K562 (cell line): Measurements from ENCODE around the gene GOLGA8K. TPM values are rescaled to one million over a fixed set of nuclear protein-coding genes. Genes with fewer than 3 reads are reported as not detected.
A peak's percentile ranks its signal among the peaks of the same experiment; 100 is the strongest.
"Not testable (repeated sequence)": the region's sequence is repeated elsewhere in the genome, so short reads cannot be mapped to it uniquely, and the experiment has no call there.

ENCODE experiments used
- ATAC-seq: fragments of 200-7000 bp; cut with Tn5 transposase; 3 replicates; pipeline ENCODE4 v1.9.1; 2020; ENCODE audit warnings: moderate library complexity
- Bru-seq: library from RNA; stranded (reverse); fragments of 400-500 nt; gene quantifications from one replicate; lab custom pipeline; 2021; lab: Mats Ljungman, UMichigan
- BruChase-seq, 2 experiments: library from RNA; stranded (reverse); fragments of 400-500 nt; gene quantifications; one replicate each; lab custom pipeline; 2021; lab: Mats Ljungman, UMichigan
- BruUV-seq: library from RNA; stranded (reverse); fragments of 400-500 nt; replicated peaks from 2 replicates; lab custom pipeline; 2021; lab: Mats Ljungman, UMichigan
- CTCF ChIA-PET: fragments of 300-600 bp; formaldehyde crosslinking; extraction: SDS; loops from one replicate; lab custom pipeline; 2021; ENCODE audit warnings: low intra/inter-chr PET ratio; lab: Yijun Ruan, JAX
- POLR2A ChIA-PET: fragments of 300-600, 350-650 bp; sonication (Branson Sonifier 250); formaldehyde crosslinking; extraction: SDS; loops from one replicate; lab custom pipeline; 2021; ENCODE audit warnings: antibody characterized with exemption, inconsistent platforms; lab: Yijun Ruan, JAX
- DNase-seq, 4 experiments: peaks; one replicate each; pipeline versions ENCODE4 v3.0.0 to v3.0.0-alpha.2; 2011 to 2018; ENCODE audit warnings: low spot score in 3 of 4, mixed read lengths in 3 of 4; ENCODE audit errors: extremely low read depth in 1 of 4
- FAIRE-seq: peaks from 2 replicates; lab custom pipeline; 2011; peaks lifted over from hg19 to GRCh38; lab: Jason Lieb, UNC
- H2AFZ ChIP-seq: 2 replicates; pipeline ENCODE4 v1.6.0; 2011; ENCODE audit warnings: low read depth, low read length, control low read depth, inconsistent platforms
- H3K27ac ChIP-seq: fragments of 200-600 bp; 3 replicates; pipeline ENCODE4 v1.8.0; 2011; ENCODE audit warnings: low read depth, mild to moderate bottlenecking, control low read depth, inconsistent platforms, low read length, moderate library complexity, mixed read lengths; ENCODE audit errors: extremely low read depth
- H3K27me3 ChIP-seq, 2 experiments: fragments of 300-600 bp in 1 of 2; 2 replicates in 1 of 2; 3 replicates in 1 of 2; pipeline versions ENCODE4 v1.6.0 to v1.8.0; 2011; ENCODE audit warnings: inconsistent platforms in 2 of 2, low read length in 2 of 2, mild to moderate bottlenecking in 1 of 2, mixed read lengths in 1 of 2, moderate library complexity in 1 of 2; ENCODE audit not compliant: control insufficient read depth in 2 of 2, insufficient read depth in 2 of 2
- H3K36me3 ChIP-seq: fragments of 300-600 bp; 3 replicates; pipeline ENCODE4 v1.8.0; 2011; ENCODE audit warnings: mild to moderate bottlenecking, low read length, inconsistent platforms; ENCODE audit not compliant: control insufficient read depth, insufficient read depth
- H3K4me1 ChIP-seq, 2 experiments: fragments of 200-600 bp in 1 of 2; replicated peaks in 1 of 2; 2 replicates in 1 of 2; 3 replicates in 1 of 2; pipeline versions ENCODE4 v1.5.1 to v1.8.0; 2011; ENCODE audit warnings: inconsistent platforms in 2 of 2, low read length in 2 of 2, mild to moderate bottlenecking in 1 of 2, mixed read lengths in 1 of 2, moderate library complexity in 1 of 2; ENCODE audit not compliant: control insufficient read depth in 2 of 2, insufficient read depth in 2 of 2
- H3K4me2 ChIP-seq: 2 replicates; pipeline ENCODE4 v1.6.1; 2011; ENCODE audit warnings: low read length, control low read depth, inconsistent platforms, mixed read lengths; ENCODE audit not compliant: insufficient read depth
- H3K4me3 ChIP-seq: fragments of 200-600 bp; sonication (generic), shearing (Covaris generic); 2 replicates; pipeline ENCODE4 v1.5.1; 2016; ENCODE audit warnings: control low read depth, inconsistent platforms
- H3K79me2 ChIP-seq: fragments of 200-600 bp; 3 replicates; pipeline ENCODE4 v1.8.0; 2011; ENCODE audit warnings: low read length, inconsistent platforms; ENCODE audit not compliant: control insufficient read depth, insufficient read depth
- H3K9ac ChIP-seq, 2 experiments: 2 replicates each; pipeline versions ENCODE4 v1.6.0 to v1.6.1; 2011; ENCODE audit warnings: low read depth in 2 of 2, low read length in 2 of 2, control low read depth in 1 of 2, inconsistent platforms in 1 of 2, mild to moderate bottlenecking in 1 of 2, mixed read lengths in 1 of 2; ENCODE audit not compliant: insufficient read depth in 1 of 2
- H3K9me1 ChIP-seq: one replicate; pipeline ENCODE4 v1.6.0; 2011; ENCODE audit warnings: inconsistent platforms, mild to moderate bottlenecking, low read length, moderate library complexity; ENCODE audit not compliant: control insufficient read depth, insufficient read depth
- H3K9me3 ChIP-seq: replicated peaks from 2 replicates; pipeline ENCODE4 v1.5.1; 2011; ENCODE audit warnings: low read depth, low read length, inconsistent platforms; ENCODE audit not compliant: control insufficient read depth, insufficient read depth
- H4K20me1 ChIP-seq: replicated peaks from 2 replicates; pipeline ENCODE4 v1.6.1; 2011; ENCODE audit warnings: low read length, inconsistent platforms, mixed read lengths; ENCODE audit not compliant: control insufficient read depth, insufficient read depth
- WGBS: fragments of 100-300 bp; shearing (Covaris generic); methylation state at CpG from one replicate; pipeline ENCODE4 v1.1.6; 2016; ENCODE audit warnings: low coverage, mixed read lengths; ENCODE audit not compliant: insufficient coverage; ENCODE audit errors: missing lambda C conversion rate; 5-methylcytosine and 5-hydroxymethylcytosine counted together
- in situ Hi-C: fragments of 300-500 bp; cut with MboI; formaldehyde crosslinking; loops from 4 replicates; pipeline ENCODE4 v1.15.0; 2018; ENCODE audit warnings: inconsistent platforms, mixed read lengths
- intact Hi-C: fragments of 100-400 bp; cut with micrococcal nuclease; formaldehyde crosslinking; loops from 2 replicates; pipeline ENCODE4 v1.14.2; 2022
- long read RNA-seq, 3 experiments: library from polyadenylated mRNA in 2 of 3; library from RNA in 1 of 3; unstranded in 2 of 3; stranded (forward) in 1 of 3; transcript quantifications; one replicate each; pipeline ENCODE4 v2.0.0, GENCODE V29; 2019 to 2022
- polyA minus RNA-seq, 3 experiments: library from RNA; depleted of rRNA, polyadenylated mRNA; stranded (reverse); fragments of >200 nt; gene quantifications; 2 replicates each; pipeline ENCODE4 v1.2.3, GENCODE V29; 2011
- polyA plus RNA-seq, 8 experiments: library from polyadenylated mRNA; depleted of rRNA in 4 of 8; stranded (reverse) in 5 of 8; unstranded in 3 of 8; fragments of >200 nt; fragmentation: Nextera tagmentation in 2 of 8; fragmentation: Illumina TruSeq in 1 of 8; extraction: Ambion mirVana in 2 of 8; extraction: Trizol in 1 of 8; gene quantifications; 2 replicates each; pipeline versions ENCODE4 v1.2.1 to v1.2.3, GENCODE V29; 2011 to 2014; ENCODE audit warnings: inconsistent platforms in 1 of 8, missing spikeins in 1 of 8
- total RNA-seq, 7 experiments: library from RNA; depleted of rRNA in 6 of 7; stranded (reverse); fragments of >200 nt in 6 of 7; fragmentation: Illumina TruSeq in 2 of 7; extraction: Trizol in 2 of 7; gene quantifications; 2 replicates each; pipeline versions ENCODE4 v1.2.1 to v1.2.3, GENCODE V29; 2011 to 2021; ENCODE audit warnings: low replicate concordance in 1 of 7

Gene GOLGA8K
- not detected in 2 replicates for total RNA-seq (2011; cell fraction: chromatin; rRNA removed; ENCODE audit: low replicate concordance)
- total RNA-seq (2011; cell fraction: nucleolus; rRNA removed) = not detected in 2 replicates
- total RNA-seq (2011; cell fraction: nucleoplasm; rRNA removed) = not detected in 2 replicates
- total RNA-seq (2014; rRNA removed) (not detected in 2 replicates), total RNA-seq (2014; rRNA removed; fragmentation: Illumina TruSeq; extraction: Trizol) (not detected in 2 replicates), total RNA-seq (2015; rRNA removed; fragmentation: Illumina TruSeq; extraction: Trizol) (not detected in 2 replicates), total RNA-seq (2021) (not detected in 2 replicates), polyA plus RNA-seq (2011; rRNA removed) (not detected in 2 replicates), polyA plus RNA-seq (2014; fragmentation: Illumina TruSeq; extraction: Trizol) (not detected in 2 replicates), polyA plus RNA-seq (2014; fragmentation: Nextera tagmentation; extraction: Ambion mirVana) (not detected), polyA plus RNA-seq (2014; rRNA removed) (0.32 TPM in 1 of 2 replicates, not detected in the other), polyA minus RNA-seq (2011; rRNA and poly(A)+ RNA removed) (not detected in 2 replicates), Bru-seq, nascent RNA (not detected), BruChase-seq, experiment 1, labeled RNA remaining after a 2-hour chase (not detected), BruChase-seq, experiment 2, labeled RNA remaining after a 6-hour chase (percentile 15 among the genes with signal in this experiment)
- polyA plus RNA-seq (2011; cell fraction: cytosol; rRNA removed) = not detected in 2 replicates
- polyA plus RNA-seq (2011; cell fraction: nucleus; rRNA removed) = 0.07 TPM in 1 of 2 replicates, not detected in the other
- polyA plus RNA-seq (2012) = 0.10 TPM in 1 of 2 replicates, not detected in the other
- not detected in 2 replicates for polyA minus RNA-seq (2011; cell fraction: cytosol; rRNA and poly(A)+ RNA removed)
- not detected in 2 replicates for polyA minus RNA-seq (2011; cell fraction: nucleus; rRNA and poly(A)+ RNA removed)
- long read RNA-seq, experiment 1 = 0 reads
- long read RNA-seq, experiment 2 = 0 reads
- long read RNA-seq, experiment 3 = 0 reads

DNA sequence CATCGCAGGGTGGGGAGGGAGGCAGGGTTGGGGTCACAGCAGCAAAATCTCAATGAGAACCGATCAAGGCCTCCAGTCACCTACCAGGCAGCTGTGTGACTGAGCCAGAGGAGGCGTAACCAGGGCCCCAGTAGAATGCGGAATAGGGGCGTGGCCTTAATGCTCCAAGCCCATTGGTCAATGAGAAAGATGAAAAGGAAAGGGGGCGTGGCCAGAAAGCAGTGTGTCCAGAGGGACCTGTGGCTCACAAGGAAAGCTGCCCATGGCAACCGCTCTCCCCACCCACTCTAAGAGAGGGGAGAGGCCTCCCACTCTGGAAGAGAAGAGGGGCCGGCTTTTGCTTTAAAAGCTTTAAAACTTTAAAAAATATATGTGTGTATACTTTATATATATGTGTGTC is at the start of gene GOLGA8K:
TSS of gene GOLGA8K (minus strand) at position 101 of the 400 bp plus-strand sequence. CDS start at position 3, 98 bp downstream.
- in situ Hi-C loops, H2AFZ ChIP-seq, H3K27ac ChIP-seq, H3K4me3 ChIP-seq, intact Hi-C loops, BruUV-seq, H3K79me2 ChIP-seq, H3K4me1 ChIP-seq, ATAC-seq, H3K4me2 ChIP-seq, POLR2A ChIA-PET, H3K9me3 ChIP-seq, CTCF ChIA-PET, DNase-seq, H3K9me1 ChIP-seq, H3K9ac ChIP-seq, H4K20me1 ChIP-seq, FAIRE-seq, H3K36me3 ChIP-seq, H3K27me3 ChIP-seq: not testable (repeated sequence)
- no CpG with 5 or more reads among the region's 8 CpGs for WGBS

GRCh38 chr15:32440445-32440977 is 37.4 kb upstream of the GOLGA8K start:
- H3K9me3 ChIP-seq, H3K9ac ChIP-seq, H3K36me3 ChIP-seq, H3K79me2 ChIP-seq, POLR2A ChIA-PET, H2AFZ ChIP-seq, H3K4me1 ChIP-seq, H3K4me3 ChIP-seq, H4K20me1 ChIP-seq, DNase-seq, FAIRE-seq, in situ Hi-C loops, H3K9me1 ChIP-seq, H3K4me2 ChIP-seq, H3K27me3 ChIP-seq, BruUV-seq, H3K27ac ChIP-seq, CTCF ChIA-PET, intact Hi-C loops: not testable (repeated sequence)
- no CpG with 5 or more reads among the region's 12 CpGs for WGBS
- peak; percentile 76 for ATAC-seq

DNA sequence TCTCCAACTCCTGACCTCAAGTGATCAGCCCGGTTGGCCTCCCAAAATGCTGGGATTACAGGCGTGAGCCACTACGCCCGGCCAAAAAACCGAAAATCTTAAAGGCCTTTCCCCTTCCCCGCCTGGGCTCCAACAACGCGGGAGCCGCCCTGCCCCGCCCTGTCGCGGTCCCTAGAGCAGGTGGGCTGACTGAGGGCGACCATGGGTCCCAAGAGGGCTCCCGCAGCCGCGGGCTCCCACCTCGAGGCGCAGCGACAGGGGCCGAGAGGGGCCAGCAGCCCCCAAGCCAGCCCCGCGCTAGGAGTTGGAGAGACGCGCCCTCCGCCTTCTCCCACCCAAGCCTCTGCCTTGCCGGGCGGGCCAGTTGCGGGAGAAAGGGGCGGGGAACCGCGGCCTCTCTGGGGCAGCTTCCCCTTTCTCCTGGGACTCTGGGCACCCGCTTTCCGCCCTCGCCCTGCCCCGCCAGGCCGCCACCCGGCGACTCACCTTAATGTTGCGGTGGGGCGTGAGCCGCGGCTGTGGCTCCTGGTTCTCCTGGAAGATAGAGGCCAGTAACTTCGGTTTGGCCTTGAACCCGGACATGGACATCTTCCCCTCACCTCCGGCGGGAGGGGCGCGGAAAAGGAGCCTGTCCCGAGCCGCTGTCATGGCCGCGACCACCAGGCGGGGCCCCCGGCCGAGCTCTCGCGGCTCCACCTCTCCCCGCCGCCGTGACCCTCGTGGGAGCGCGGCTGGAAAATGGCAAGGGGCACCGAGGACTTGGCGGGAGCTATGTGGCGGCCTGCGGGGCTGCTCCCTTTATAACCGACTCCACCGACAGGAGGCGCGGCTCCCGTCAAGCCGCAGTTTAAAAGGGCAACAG is 31.2 kb upstream of the GOLGA8K start:
- CTCF ChIA-PET, H3K4me3 ChIP-seq, intact Hi-C loops, H3K4me1 ChIP-seq, H3K27ac ChIP-seq, in situ Hi-C loops, H2AFZ ChIP-seq, DNase-seq, FAIRE-seq, H4K20me1 ChIP-seq, H3K36me3 ChIP-seq, H3K9me1 ChIP-seq, H3K9ac ChIP-seq, H3K27me3 ChIP-seq, H3K9me3 ChIP-seq, H3K4me2 ChIP-seq, BruUV-seq, H3K79me2 ChIP-seq, POLR2A ChIA-PET: not testable (repeated sequence)
- peak; percentile 90 for ATAC-seq
- no CpG with 5 or more reads among the region's 73 CpGs for WGBS
